Stomach (tissue), 9 donors: ENCODE measurements around the gene TCF3. TPM values are rescaled to one million over a fixed set of nuclear protein-coding genes. Genes with fewer than 3 reads are reported as not detected.

Experiments
- DNase-seq, 2 donors: peaks; one replicate each; pipeline versions ENCODE4 v3.0.0 to v3.0.0-alpha.2; 2013 to 2019
- H3K27ac ChIP-seq, 5 donors: fragments of 200-600 bp in 4 of 5; sonication (generic) in 4 of 5; one replicate each; pipeline ENCODE4 v1.5.1; 2013 to 2019; ENCODE audit warnings: mild to moderate bottlenecking in 1 of 5, moderate library complexity in 1 of 5
- H3K27me3 ChIP-seq, 3 donors: fragments of 200-600 bp; sonication (generic); one replicate each; pipeline ENCODE4 v1.5.1; 2017 to 2019; ENCODE audit warnings: mixed run types in 1 of 3
- H3K36me3 ChIP-seq, 4 donors: fragments of 200-600 bp; sonication (generic); 1 replicate in 3 of 4; 2 replicates in 1 of 4; pipeline ENCODE4 v1.5.1; 2016 to 2019
- H3K4me1 ChIP-seq, 4 donors: fragments of 200-600 bp; sonication (generic); one replicate each; pipeline ENCODE4 v1.5.1; 2016 to 2019
- H3K4me3 ChIP-seq, 4 donors: fragments of 200-600 bp; sonication (generic) in 3 of 4; one replicate each; pipeline ENCODE4 v1.5.1; 2016 to 2019; ENCODE audit warnings: mild to moderate bottlenecking in 1 of 4
- H3K9me3 ChIP-seq, 4 donors: fragments of 200-600 bp; sonication (generic); one replicate each; pipeline ENCODE4 v1.5.1; 2016 to 2019
- EP300 ChIP-seq: sonication (generic); formaldehyde crosslinking; IDR thresholded peaks from one replicate; pipeline ENCODE4 v1.6.1; 2017; ENCODE audit warnings: antibody characterized with exemption
- POLR2A ChIP-seq, 4 donors: fragments of 450-650 bp; IDR thresholded peaks; one replicate each; pipeline ENCODE4 v1.6.1; 2016; ENCODE audit warnings: antibody characterized with exemption in 4 of 4, control low read depth in 2 of 4, mild to moderate bottlenecking in 1 of 4, moderate library complexity in 1 of 4
- POLR2AphosphoS5 ChIP-seq, 3 donors: sonication (generic); formaldehyde crosslinking; IDR thresholded peaks; one replicate each; pipeline ENCODE4 v1.6.1; 2016; ENCODE audit warnings: antibody characterized with exemption in 3 of 3
- WGBS, 5 donors: extraction: QIAGEN DNeasy Blood & Tissue Kit in 3 of 5; methylation state at CpG; one replicate each; pipeline versions ENCODE4 v1.1.5 to v1.1.7; 2013 to 2018; 5-methylcytosine and 5-hydroxymethylcytosine counted together
- intact Hi-C: fragments of 100-400 bp; cut with DNase I; formaldehyde crosslinking; loops from one replicate; pipeline ENCODE4 v1.15.1; 2023; ENCODE audit warnings: low total_unique reads
- polyA plus RNA-seq, 3 donors: library from polyadenylated mRNA; stranded (reverse); fragments of 200-250 nt; gene quantifications; one replicate each; pipeline ENCODE4 v1.2.3, GENCODE V29; 2013
- total RNA-seq, 5 donors: library from RNA; depleted of rRNA; stranded (reverse); fragments of >200 nt; gene quantifications; one replicate each; pipeline versions ENCODE4 v1.1.0 to v1.2.3, GENCODE V29; 2014 to 2016
- TF ChIP-seq, protein P1 (sequence below), 7 experiments: fragments of 450-650 bp in 4 of 7; fragments of 200-600 bp in 3 of 7; sonication (generic) in 3 of 7; IDR thresholded peaks; one replicate each; pipeline ENCODE4 v1.5.1; 2016 to 2019; ENCODE audit warnings: antibody characterized with exemption in 7 of 7, control low read depth in 2 of 7, mild to moderate bottlenecking in 1 of 7
- donor health status: healthy with polysubstance abuse.
- donor health status: Bipolar disorder and iron deficiency.
- donor health status: healthy.

Gene TCF3
- total and polyA plus RNA-seq, 8 donors = 12.8 to 90.2 (median 34.1) TPM

DNA sequence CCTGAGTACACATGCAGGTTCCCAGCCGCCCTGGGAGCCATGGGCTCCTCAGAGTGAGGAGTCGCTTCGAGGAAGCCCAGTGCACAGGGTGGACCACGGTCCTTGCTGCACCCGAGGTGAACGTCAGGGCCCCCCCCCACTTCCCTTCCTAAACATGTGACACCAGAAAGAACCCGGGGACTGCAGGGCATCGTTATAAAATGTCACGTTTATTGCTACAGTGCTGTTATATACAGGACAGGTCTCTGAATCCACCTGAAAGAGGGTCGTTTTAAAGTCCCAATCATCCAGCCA lies 43.4 kb downstream of the TCF3 start:
- WGBS, 5 donors = 33 to 49% (median 45%) methylated on average over 6 to 10 of the region's 10 CpGs
- no peak for DNase-seq
- H3K27me3 ChIP-seq = no peaks in the 10 kb centered on the region
- intact Hi-C loops = no loop called here
- H3K27ac ChIP-seq = peak overlapping the region in 2 of 5 donors; percentile 16 to 37
- peaks cover 15 to 25% (median 17%) of the 10 kb centered on the region in 4 donors for H3K4me1 ChIP-seq
- H3K4me3 ChIP-seq = peak overlapping the region in 1 of 4 donors; percentile 15
- H3K9me3 ChIP-seq = no peaks in the 10 kb centered on the region
- H3K36me3 ChIP-seq = peaks cover 25 to 45% (median 43%) of the 10 kb centered on the region in 4 donors
- TF ChIP-seq, protein P1, sequence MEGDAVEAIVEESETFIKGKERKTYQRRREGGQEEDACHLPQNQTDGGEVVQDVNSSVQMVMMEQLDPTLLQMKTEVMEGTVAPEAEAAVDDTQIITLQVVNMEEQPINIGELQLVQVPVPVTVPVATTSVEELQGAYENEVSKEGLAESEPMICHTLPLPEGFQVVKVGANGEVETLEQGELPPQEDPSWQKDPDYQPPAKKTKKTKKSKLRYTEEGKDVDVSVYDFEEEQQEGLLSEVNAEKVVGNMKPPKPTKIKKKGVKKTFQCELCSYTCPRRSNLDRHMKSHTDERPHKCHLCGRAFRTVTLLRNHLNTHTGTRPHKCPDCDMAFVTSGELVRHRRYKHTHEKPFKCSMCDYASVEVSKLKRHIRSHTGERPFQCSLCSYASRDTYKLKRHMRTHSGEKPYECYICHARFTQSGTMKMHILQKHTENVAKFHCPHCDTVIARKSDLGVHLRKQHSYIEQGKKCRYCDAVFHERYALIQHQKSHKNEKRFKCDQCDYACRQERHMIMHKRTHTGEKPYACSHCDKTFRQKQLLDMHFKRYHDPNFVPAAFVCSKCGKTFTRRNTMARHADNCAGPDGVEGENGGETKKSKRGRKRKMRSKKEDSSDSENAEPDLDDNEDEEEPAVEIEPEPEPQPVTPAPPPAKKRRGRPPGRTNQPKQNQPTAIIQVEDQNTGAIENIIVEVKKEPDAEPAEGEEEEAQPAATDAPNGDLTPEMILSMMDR (IDR thresholded peaks at IDR 0.05) = no peak
- no peak for TF ChIP-seq EP300

DNA sequence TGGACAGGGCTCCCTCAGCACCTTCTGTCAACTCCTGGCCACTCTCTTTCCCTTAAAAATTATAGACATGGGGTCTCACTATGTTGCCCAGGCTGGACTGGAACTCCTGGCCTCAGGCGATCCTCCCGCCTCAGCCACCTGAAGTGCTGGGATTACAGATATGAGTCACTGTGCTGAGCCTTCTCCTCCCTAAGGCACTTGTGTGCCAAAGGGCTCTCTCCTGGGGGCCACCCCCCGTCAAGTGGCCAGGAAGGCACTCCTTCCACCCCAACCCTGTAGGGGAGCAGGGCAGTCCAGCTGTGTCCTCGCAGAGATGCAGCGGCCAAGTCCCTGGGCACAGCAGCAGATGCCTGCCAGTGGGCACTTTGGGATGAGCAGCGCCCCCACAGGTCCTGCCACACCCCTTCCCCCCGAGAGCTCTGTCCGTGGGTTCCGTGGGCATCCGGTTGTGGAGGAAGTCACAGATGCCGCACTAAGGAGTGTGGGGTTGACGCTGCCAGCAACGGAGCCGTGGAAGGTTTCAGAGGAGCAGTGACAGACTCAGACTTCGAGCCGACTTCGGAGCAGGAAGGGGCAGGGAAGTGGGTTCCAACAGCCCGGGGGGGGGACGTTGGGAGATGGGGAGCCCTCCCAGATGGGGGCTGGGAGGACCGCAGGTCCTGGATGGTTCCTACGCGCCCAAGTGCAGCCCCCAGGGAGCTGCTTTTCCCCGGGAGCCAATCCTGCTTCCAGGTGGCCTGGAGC lies 43.9 kb downstream of the TCF3 start:
- intact Hi-C loops = no loop called here
- 48 to 63% (median 58%) methylated on average over 14 to 23 of the region's 23 CpGs for WGBS, 5 donors
- Histone ChIP-seq H3K4me3 (peak overlapping the region in 1 of 4 donors; percentile 15), H3K27ac (peak overlapping the region in 2 of 5 donors; percentile 16 to 37), H3K4me1 (peaks cover 20 to 31% (median 23%) of the 10 kb centered on the region in 4 donors), H3K27me3 (no peaks in the 10 kb centered on the region), H3K36me3 (peaks cover 23 to 40% (median 38%) of the 10 kb centered on the region in 4 donors), H3K9me3 (no peaks in the 10 kb centered on the region)
- DNase-seq = no peak
- TF ChIP-seq, protein P1 (IDR thresholded peaks at IDR 0.05) = no peak
- no peak for TF ChIP-seq EP300
- no peak for TF ChIP-seq POLR2AphosphoS5 (IDR thresholded peaks at IDR 0.05)
- no peak for TF ChIP-seq POLR2A (IDR thresholded peaks at IDR 0.05)

DNA sequence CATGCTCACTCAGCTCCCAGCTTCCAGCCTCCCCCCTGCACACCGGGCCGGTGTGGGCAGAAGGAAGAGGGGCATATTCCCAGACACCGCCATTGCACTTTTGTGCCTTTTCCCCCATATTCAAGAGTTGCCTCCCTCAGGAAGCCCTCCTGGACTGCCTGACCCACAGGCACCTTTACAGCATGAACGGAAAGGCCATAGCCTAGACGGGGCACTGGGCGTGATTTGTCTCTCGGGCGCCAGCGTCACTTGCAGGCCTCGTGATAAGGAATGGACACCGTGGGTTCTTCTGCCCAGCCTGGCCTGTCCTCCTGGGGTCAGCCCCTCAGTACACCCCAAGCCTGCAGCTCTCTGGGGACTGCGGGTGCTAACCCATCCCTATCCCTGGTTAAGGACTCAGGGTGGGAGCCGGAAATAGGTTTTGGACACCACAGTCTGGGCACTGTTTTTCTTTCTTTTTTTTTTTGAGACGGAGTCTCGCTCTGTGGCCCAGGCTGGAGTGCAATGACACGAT lies 46.2 kb downstream of the TCF3 start:
- H3K27me3 ChIP-seq = no peaks in the 10 kb centered on the region
- 9 to 18% (median 13%) methylated on average over 15 to 16 of the region's 16 CpGs for WGBS, 5 donors
- peaks cover 1 to 28% (median 23%) of the 10 kb centered on the region in 4 donors for H3K36me3 ChIP-seq
- H3K9me3 ChIP-seq = no peaks in the 10 kb centered on the region
- peak in 1 of 2 donors; percentile 34 for DNase-seq
- H3K27ac ChIP-seq = peak overlapping the region; percentile 86 to 95 (median 94)
- intact Hi-C loops = no loop called here
- H3K4me3 ChIP-seq = peak overlapping the region; percentile 96 to 99 (median 97)
- H3K4me1 ChIP-seq = peaks cover 30 to 50% (median 38%) of the 10 kb centered on the region in 4 donors
- TF ChIP-seq POLR2AphosphoS5 (IDR thresholded peaks at IDR 0.05) (no peak), EP300 (no peak), POLR2A (IDR thresholded peaks at IDR 0.05) (no peak)
- TF ChIP-seq, protein P1 (IDR thresholded peaks at IDR 0.05) = no peak

DNA sequence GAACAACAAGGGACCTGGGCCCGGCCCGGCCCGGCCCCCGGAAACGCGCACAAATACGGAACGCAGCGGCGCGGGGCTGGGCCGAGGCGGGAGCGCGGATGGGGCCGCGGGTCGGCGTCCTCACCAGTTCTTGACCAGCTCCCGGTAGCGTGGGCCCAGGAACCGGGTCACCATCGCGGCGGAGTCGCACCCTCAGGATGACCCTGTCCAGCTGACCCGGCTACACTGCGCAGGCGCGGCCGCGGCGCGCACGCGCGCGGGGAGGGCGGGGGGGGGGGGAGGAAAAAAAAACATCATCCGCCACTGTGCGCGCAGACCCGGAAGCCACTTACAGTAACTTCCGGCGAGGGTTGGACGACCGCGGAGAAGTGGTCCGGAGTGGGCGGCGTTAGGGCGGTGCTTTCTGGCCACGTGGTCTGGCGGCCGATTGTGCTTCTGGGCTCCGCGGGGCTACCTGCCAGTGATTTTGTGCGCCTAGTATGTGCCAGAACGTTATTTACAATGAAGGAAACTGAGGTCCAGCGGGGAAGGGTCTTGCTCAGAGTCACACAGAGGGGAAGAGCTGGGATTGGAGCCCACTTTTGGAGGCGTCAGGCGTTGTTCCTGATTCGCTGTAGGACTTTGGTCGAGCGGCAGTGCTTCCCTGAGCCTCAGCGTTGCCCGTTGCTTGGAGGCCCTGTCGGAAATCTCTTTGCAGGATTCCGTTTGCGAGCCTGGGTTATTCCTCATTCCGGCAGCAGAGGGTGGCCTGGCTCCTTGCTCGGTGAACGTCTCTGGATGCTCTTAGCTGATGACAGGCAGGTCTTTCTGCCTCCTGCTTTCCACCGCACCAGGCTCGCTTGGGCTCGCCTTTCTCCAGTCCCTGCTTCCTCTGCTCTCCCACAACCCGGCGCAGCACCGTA lies 46.9 kb downstream of the TCF3 start, which contains the start of gene UQCR11:
UQCR11 (minus strand) TSS at position 227 of the 902 bp plus-strand sequence; CDS start at position 174, 53 bp downstream.
- intact Hi-C loops = no loop called here
- H3K9me3 ChIP-seq = no peaks in the 10 kb centered on the region
- TF ChIP-seq EP300 (no peak), POLR2A (IDR thresholded peaks at IDR 0.05) (no peak), POLR2AphosphoS5 (IDR thresholded peaks at IDR 0.05) (peak; percentile 12 to 67 (median 54))
- TF ChIP-seq, protein P1 (IDR thresholded peaks at IDR 0.05) = peak in 5 of 7 experiments; percentile 34 to 62 (median 40)

More for the DNA sequence above, 46.9 kb downstream of the TCF3 start, which contains the start of gene UQCR11:
- DNase-seq = peak; percentile 96 to 98
- H3K27me3 ChIP-seq = no peaks in the 10 kb centered on the region
- H3K4me1 ChIP-seq = peaks cover 30 to 57% (median 42%) of the 10 kb centered on the region in 4 donors
- H3K4me3 ChIP-seq = peak within 1 kb of the TSS; percentile 96 to 99 (median 97)
- H3K36me3 ChIP-seq = peaks cover 0 to 28% (median 16%) of the 10 kb centered on the region in 4 donors
- 0 to 1% (median 0%) methylated on average over 37 to 79 of the region's 79 CpGs for WGBS, 5 donors
- peak within 1 kb of the TSS; percentile 92 to 95 (median 95) for H3K27ac ChIP-seq
